NCI-H2107 (cell line): Measurements from ENCODE around the gene IRS1.

Experiments used
- DNase-seq: peaks from one replicate; lab custom pipeline; 2025; lab: John Stamatoyannopoulos, UW

The IRS1 gene

DNA sequence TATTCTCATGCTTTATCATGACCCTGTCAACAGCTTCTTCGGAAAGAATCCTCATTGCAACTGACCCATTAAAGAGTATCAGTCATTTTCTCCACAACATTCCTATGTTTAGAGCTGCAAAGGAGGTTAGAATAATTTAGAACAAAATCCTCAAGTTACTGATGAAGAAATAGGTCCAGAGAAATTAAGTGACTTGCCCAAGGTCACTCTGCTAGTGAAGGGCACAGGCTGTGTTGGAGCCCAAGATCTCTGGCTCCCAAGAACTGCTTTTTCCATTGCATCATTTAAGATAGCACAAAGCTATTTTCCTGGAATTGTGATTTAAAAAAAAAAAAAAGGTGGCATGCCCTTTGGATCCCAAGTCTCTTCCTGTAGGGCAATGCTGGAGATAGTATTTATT, 9.6 kb downstream of the IRS1 start:
- no peak for DNase-seq

DNA sequence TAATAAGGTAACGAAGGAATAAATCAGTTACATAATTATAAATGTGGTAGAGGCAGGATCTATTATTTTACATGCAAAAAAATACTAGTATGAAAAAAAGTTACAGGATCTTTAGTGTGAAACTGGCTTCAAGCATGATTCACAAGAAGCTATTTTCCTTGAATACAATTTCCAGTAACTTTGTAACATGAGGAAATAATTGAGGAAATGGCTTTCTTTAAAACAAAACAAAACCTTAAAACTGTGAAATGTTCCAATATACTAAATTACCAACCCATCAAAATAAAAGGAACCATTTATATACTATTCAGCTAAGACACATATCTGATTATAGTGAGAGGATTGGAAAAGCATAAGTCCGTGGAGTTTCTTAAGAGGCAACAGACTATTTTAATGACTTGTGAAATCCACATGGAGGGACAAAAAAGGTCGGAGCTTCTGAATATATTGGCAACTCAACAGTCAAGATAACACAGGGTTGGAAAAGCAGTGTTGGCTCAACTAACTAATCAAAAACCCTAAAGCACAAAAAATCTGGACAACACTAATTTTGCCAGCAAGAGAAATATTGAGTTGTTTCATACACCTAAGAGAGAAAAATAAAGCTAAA, 10.6 kb downstream of the IRS1 start:
- no peak for DNase-seq

- no peak for DNase-seq
Observed at GRCh38 chr2:226788064-226788463, 11.6 kb downstream of the IRS1 start.

DNA sequence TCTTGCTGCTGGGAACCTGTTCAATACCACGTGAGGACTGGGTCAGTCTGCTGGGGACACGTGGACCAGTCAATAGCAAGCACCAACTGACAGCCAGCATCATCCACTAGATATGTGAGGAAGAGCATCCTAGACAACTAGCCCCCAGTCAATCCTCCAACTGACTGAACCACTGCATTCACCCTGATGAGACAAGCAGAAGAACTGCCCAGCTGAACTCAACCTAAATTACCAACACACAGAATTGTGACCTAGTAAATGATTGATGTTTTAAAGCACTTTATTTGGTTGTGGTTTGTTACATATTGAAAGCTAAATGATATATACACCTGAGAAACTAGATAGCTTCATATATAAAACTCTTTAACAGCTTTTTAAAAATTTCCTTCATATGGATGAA, 15.7 kb downstream of the IRS1 start:
- no peak for DNase-seq

DNA sequence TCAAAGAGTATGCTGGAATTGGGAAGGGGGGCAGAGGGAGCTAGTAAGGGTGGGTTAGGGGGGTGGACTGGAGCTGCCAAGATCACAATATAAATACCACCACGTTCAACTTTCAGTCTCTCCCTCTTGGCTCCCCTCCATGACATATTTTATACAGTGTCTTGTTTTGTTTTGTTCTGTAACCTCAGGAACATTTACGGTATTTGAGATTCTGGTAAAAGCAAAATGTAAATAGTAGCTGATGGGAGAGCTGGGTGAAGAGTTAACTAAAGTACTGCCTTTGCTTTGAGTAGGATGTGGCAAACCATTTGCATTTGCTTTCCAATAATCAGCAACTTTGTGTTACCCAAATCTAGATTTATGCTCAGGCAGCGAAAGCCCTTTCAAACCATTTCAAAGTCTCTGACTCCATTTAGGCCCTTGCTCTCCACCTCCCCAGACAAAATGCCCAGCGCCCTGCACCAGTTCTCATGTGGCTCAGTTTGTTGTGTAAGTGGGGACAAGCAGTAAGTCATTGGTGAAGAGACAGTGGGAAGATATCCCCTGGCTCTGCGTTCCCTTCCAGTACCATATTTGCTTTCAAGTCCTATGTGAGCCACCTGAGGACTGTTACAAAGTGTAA, 17.4 kb downstream of the IRS1 start:
- no peak for DNase-seq

- DNase-seq = no peak
Observed at GRCh38 chr2:226780431-226780830, 19.2 kb downstream of the IRS1 start.

DNA sequence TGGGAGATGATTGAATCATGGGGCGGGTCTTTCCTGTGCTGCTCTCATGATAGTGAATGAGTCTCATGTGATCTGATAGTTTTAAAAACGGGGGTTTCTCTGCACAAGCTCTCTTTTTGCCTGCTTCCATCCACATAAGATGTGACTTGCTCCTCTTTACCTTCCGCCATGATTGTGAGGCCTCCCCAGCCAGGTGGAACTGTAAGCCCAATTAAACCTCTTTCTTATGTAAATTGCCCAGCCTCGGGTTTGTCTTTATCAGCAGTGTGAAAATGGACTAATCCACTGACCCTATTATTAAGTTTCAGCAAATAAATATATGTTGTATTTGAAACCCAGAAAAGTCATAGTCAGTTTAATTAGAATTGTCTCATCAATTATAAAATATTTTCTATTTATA, 22.0 kb downstream of the IRS1 start:
- DNase-seq = no peak

GRCh38 chr2:226776104-226776503, 23.5 kb downstream of the IRS1 start:
- DNase-seq = no peak

DNA sequence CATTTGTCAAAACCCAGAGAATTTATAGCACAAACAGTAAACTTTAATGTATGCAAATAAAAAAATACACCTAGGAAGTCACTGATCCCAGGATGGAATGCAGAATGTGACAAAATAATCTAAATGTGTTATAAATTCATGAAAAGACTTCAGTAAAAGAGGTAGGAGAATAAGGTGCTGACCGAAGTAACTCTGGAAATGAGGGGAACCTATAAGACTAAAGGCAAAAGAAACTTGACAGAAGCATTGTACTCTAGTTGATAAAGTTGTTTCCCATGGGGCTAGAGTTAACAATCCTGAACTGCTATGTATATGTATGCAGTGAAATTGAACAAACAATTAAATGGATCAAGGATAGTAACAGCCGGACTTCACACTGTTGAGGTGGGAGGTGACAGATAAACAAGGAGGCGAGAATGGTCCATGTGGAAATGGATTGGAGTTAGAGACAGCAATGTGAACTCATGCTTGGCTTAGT, 24.5 kb downstream of the IRS1 start:
- no peak for DNase-seq

- no peak for DNase-seq
Observed at GRCh38 chr2:226773291-226773690, 26.3 kb downstream of the IRS1 start.

DNA sequence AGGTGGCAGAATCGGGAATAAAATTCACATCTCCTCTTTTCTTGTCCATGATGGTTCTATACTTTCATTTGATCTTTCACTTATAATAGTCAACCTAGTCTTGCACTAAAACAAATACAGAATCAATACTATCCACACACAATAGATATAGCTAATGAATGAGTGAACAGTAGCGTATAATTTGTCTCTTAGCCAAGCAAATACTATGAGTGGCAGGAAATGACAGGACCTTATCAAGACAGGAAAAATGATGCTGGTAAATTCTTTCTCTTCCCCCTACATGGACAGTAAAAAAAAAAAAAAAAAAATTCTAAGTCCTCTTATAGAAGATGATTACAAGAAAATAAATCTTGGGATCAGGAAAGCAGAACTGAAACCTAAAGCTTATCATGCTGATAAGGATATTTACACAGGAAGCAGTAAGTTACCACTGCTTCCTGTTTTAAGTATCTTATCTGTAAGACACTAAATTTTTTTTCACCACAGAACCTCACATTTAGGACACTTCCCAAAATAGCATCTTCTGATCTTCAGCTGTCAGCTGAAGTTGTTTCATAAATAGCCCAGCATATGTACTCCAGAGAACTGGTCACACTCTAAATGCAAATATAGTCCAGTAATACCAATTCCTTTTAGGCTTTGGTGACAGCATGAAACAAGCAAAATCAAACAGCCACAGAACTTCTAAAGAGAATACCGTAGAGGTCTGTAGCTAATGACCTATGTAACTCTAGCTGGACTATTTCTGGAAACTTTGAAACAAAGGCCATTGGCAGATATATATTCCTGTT, 27.0 kb downstream of the IRS1 start:
- no peak for DNase-seq

DNA sequence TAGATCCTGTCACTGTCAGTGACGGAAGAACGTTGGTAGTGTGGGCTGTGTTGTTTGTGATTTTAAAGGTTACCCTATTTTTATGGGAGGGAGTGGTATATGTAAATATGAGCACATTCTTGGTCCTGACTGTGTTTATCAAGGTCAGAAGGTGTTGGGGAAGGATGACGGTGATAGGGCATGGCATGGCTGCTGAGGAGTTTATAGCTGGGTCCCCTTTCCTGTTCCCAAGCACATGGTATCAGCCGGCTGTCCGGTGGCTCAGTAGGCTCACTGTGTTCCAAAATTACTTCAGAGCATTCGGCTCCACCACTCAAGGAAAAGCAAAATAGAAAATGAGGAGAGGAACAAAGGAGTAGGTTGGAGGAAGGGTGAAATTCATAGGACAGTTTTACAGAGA, 28.6 kb downstream of the IRS1 start:
- no peak for DNase-seq

- DNase-seq = no peak
Observed at GRCh38 chr2:226767056-226767813, 32.4 kb downstream of the IRS1 start.

GRCh38 chr2:226766352-226767055, 33.1 kb downstream of the IRS1 start:
- DNase-seq = no peak

GRCh38 chr2:226763320-226763719, 36.3 kb downstream of the IRS1 start:
- no peak for DNase-seq

- no peak for DNase-seq
Observed at GRCh38 chr2:226761195-226761583, 38.4 kb downstream of the IRS1 start.

DNA sequence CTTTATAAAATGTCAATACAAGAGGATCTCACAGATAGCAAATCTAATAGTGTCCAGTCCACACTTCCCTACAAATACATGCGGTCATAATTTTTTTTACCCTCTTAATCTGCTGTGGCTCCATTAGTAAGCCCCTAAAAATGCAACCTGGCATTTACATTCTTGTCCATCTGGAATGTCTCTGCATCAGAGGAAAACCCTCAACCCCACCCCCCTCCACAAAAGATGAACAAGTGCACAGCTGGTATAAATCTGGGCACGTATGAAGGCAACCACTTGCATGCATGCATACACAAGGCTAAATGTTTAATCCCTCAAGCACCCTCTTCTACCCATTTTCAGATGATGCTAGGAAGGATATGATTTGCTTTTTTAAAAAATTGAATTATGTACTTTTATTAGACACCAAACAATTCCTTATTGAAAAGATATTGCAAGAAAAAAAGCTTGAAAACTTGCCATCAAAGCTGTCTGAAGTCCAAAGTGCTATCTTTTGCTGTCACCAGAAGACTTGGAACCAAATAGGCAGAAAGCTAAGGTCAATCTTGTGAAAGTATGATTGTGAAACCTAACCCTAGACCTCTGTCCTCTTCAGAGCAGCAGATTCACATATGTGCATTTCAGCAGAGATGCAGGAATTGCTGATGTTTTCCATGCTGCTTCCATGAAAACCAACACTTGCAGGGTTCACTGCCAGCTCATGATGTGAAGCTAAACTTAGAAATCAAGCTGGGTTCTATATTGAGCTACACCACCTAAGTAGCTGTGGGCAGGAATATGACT, 39.0 kb downstream of the IRS1 start:
- DNase-seq = no peak

DNA sequence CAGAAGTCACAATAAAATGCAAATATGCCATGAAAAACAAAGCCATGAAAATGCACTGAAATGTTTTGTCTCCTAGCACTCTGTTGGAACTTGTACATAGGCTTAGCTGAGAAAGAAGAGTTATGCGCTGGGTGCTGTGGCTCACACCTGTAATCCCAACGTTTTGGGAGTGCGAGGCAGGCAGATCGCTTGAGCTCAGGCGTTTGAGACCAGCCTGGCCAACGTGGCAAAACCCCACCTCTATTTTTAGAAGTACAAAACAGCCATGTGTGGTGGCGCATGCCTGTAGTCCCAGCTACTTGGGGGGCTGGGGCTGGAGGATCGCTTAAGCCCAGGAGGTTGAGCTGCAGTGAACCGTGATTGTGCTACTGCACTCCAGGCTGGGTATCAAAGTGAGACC, 39.9 kb downstream of the IRS1 start:
- no peak for DNase-seq

- no peak for DNase-seq
Observed at GRCh38 chr2:226758921-226759640, 40.5 kb downstream of the IRS1 start.

GRCh38 chr2:226756131-226756530, 43.5 kb downstream of the IRS1 start:
- no peak for DNase-seq
